ENCODE results near the gene TNNI2. TPM values are rescaled to one million over a fixed set of nuclear protein-coding genes. Genes with fewer than 3 reads are reported as not detected.

TNNI2 gene
- total RNA-seq, 6 experiments from 2014 or later: 0.31 to 1.9 (median 1.1) TPM; not detected in 3

- no peaks in the 10 kb centered on the region for H3K4me1 ChIP-seq
- intact Hi-C loops (cut with DNase I): no loop called here
- WGBS (ENCODE audit: insufficient coverage, low coverage, low lambda C conversion rate, missing lambda C conversion rate): 72% methylated on average over 2 of the region's 11 CpGs
Observed at GRCh38 chr11:1887451-1888346, 48.9 kb downstream of the TNNI2 start.

GRCh38 chr11:1888347-1888753, 49.6 kb downstream of the TNNI2 start:
- no peaks in the 10 kb centered on the region for H3K36me3 ChIP-seq
- H3K4me3 ChIP-seq: no peak overlapping the region
- DNase-seq: no peak
- H3K27me3 ChIP-seq: no peaks in the 10 kb centered on the region
- intact Hi-C loops (cut with DNase I): no loop called here
- ATAC-seq: no peak
- H3K4me1 ChIP-seq: no peaks in the 10 kb centered on the region
- TF ChIP-seq POLR2A (IDR thresholded peaks at IDR 0.05): no peak
- no peak for TF ChIP-seq CTCF (IDR thresholded peaks at IDR 0.05)
- WGBS (ENCODE audit: insufficient coverage, low coverage, low lambda C conversion rate, missing lambda C conversion rate): no CpG with 5 or more reads among the region's 9 CpGs
- H3K27ac ChIP-seq: no peak overlapping the region
- H3K9me3 ChIP-seq: no peaks in the 10 kb centered on the region

More at GRCh38 chr11:1887451-1888346, 48.9 kb downstream of the TNNI2 start:
- no peak for ATAC-seq
- no peaks in the 10 kb centered on the region for H3K27me3 ChIP-seq
- H3K36me3 ChIP-seq: no peaks in the 10 kb centered on the region
- no peaks in the 10 kb centered on the region for H3K9me3 ChIP-seq
- H3K4me3 ChIP-seq: no peak overlapping the region
- H3K27ac ChIP-seq: no peak overlapping the region
- TF ChIP-seq POLR2A (IDR thresholded peaks at IDR 0.05) (no peak), CTCF (IDR thresholded peaks at IDR 0.05) (no peak)
- DNase-seq: no peak

GRCh38 chr11:1888811-1889210, 50.0 kb downstream of the TNNI2 start:
- DNase-seq: no peak
- 54% methylated on average over 4 of the region's 6 CpGs for WGBS (ENCODE audit: insufficient coverage, low coverage, low lambda C conversion rate, missing lambda C conversion rate)

GRCh38 chr11:1889224-1889930, 50.6 kb downstream of the TNNI2 start:
- peak; percentile 14 to 53 (median 36) for ATAC-seq
- no peak for DNase-seq
- no peaks in the 10 kb centered on the region for H3K27me3 ChIP-seq
- H3K4me3 ChIP-seq: no peak overlapping the region
- no peak for TF ChIP-seq POLR2A (IDR thresholded peaks at IDR 0.05)
- WGBS (ENCODE audit: insufficient coverage, low coverage, low lambda C conversion rate, missing lambda C conversion rate): no CpG with 5 or more reads among the region's 34 CpGs
- no peaks in the 10 kb centered on the region for H3K4me1 ChIP-seq
- intact Hi-C loops (cut with DNase I): no loop called here
- H3K9me3 ChIP-seq: no peaks in the 10 kb centered on the region
- H3K27ac ChIP-seq: no peak overlapping the region
- H3K36me3 ChIP-seq: no peaks in the 10 kb centered on the region

More at GRCh38 chr11:1888811-1889210, 50.0 kb downstream of the TNNI2 start:
- no peaks in the 10 kb centered on the region for H3K4me1 ChIP-seq
- H3K27me3 ChIP-seq: no peaks in the 10 kb centered on the region
- no peaks in the 10 kb centered on the region for H3K9me3 ChIP-seq
- no peak overlapping the region for H3K4me3 ChIP-seq
- no peak overlapping the region for H3K27ac ChIP-seq
- H3K36me3 ChIP-seq: no peaks in the 10 kb centered on the region
- ATAC-seq: no peak
- TF ChIP-seq CTCF (IDR thresholded peaks at IDR 0.05): no peak
- no peak for TF ChIP-seq POLR2A (IDR thresholded peaks at IDR 0.05)
- intact Hi-C loops (cut with DNase I): no loop called here
